Fibroblast of skin of right biceps (primary cell): ENCODE results near the gene TBC1D14.

Experiments
- DNase-seq: peaks from one replicate; pipeline ENCODE4 v3.0.0-alpha.2; 2013

The TBC1D14 gene

GRCh38 chr4:7005571-7005970, 95.9 kb downstream of the TBC1D14 start:
- DNase-seq: no peak

GRCh38 chr4:7006411-7006810, 96.8 kb downstream of the TBC1D14 start:
- no peak for DNase-seq

- DNase-seq: no peak
These were observed 97.7 kb downstream of the TBC1D14 start for GRCh38 chr4:7007142-7007907.

- no peak for DNase-seq
These were observed 98.3 kb downstream of the TBC1D14 start for GRCh38 chr4:7007944-7008343.

GRCh38 chr4:7009564-7009963, 99.9 kb downstream of the TBC1D14 start:
- no peak for DNase-seq

- DNase-seq: no peak
These were observed 103.5 kb downstream of the TBC1D14 start for GRCh38 chr4:7013175-7013574.

DNA sequence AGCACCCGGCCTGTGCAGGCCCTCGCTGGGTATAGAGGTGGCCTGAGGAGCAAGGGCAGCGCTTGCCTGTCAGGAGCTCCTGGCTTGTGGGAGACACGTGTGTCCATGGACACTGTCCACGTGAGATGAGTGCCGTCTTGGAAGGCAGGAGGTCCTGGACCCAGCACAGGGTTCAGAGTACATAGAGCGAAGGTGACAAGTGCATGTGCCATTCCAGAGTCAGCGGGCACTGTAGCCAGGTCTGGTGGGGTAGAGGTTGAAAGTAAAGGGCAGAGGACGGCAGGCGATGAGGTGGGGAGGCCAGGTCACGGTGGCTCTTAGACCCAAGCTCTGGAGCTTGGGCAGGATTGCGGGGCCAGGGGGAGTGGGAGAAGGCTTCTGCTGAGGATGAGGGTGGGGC, 105.2 kb downstream of the TBC1D14 start:
- DNase-seq: no peak

DNA sequence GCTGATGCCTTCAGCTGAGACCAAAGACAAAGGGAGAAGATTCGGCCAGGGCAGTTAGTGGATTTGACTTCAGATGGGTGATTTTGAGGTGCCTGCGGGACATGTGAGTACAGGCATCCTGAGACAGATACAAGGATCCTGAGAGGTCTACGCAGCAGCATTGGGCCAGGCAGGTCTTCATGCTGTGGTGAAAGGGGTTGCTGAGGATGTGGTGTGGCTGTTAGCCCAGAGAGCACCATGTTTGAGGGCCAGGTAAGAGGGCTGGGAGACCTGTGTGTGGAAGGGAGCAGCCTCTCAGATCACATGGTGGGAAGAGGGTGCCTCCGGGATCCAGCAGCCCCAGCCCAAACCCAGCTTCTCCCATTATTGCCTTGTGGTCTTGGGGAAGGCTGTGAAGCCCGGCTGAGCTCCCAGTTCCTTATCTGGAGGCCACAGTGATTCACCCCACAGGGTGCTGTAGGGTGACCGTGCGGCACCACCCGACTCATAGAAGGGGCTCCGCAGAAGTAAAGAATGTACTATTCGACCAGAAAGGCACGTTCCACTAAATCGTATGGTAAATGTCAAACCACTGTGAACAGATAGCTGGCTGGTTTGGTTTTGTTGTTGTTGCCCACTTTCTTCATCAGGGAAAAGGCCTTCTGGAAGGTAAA, 105.9 kb downstream of the TBC1D14 start:
- DNase-seq: no peak

DNA sequence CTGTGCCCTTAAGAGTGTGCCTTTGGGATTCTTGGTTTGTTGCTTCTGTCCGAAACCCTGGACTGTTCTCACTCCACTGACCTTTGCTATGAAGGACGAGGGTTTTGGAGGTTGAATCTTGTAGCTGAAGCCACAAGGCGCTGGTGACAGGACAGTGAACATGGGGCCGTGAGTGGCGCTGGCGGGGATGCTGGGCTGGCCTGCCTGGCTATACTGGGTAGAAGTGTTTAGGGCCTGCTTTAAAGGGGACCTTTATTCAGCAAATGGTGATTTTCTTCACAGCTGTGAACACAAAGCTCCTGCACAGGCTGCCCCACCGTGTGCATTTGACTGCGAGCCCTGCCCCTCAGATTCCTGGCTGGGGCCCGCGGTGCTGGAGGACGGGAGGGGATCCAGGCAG, 106.5 kb downstream of the TBC1D14 start:
- DNase-seq: no peak

- no peak for DNase-seq
These were observed 106.9 kb downstream of the TBC1D14 start for GRCh38 chr4:7016512-7016911.

GRCh38 chr4:7017446-7018048, 107.9 kb downstream of the TBC1D14 start:
- DNase-seq: no peak

DNA sequence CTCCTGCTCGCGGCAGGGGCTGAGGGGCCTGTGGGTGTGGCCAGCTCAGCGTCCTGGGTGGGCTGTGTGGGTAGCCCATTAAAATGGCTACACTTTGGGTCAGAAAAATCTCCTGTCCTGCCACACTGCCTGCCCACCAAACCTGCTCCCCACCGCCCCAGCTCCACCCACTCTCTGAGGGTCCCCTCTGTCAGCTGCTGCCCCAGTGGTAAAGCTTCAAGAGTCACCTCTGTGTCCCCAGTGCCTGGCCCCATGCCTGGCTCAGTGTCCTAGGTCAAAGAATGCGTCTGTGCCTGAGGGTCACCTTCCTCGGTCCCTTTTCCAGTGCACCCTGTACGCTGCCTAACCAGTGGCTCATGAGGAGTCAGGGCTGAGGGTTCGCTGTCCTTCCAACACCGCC, 108.7 kb downstream of the TBC1D14 start:
- no peak for DNase-seq

DNA sequence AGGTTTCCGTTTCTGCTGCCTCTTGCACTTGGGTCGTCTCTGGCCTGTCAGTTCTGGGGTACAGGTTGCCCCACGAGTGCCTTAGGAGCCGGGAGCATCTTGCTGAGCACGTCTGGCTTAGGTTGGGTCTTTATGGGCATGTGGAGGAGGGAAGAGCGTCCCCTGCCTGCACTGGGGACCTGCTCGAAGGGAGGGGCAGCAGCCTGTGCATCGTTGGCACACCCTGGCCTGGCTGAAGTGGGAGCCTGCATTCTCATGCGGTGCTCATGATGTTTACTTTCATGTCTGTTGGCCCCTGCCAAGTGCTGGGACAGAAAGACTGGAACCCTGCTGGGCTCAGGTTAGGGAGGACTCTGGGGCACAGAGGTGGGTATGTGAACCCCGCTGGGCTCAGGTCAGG, 109.7 kb downstream of the TBC1D14 start:
- DNase-seq: no peak

DNA sequence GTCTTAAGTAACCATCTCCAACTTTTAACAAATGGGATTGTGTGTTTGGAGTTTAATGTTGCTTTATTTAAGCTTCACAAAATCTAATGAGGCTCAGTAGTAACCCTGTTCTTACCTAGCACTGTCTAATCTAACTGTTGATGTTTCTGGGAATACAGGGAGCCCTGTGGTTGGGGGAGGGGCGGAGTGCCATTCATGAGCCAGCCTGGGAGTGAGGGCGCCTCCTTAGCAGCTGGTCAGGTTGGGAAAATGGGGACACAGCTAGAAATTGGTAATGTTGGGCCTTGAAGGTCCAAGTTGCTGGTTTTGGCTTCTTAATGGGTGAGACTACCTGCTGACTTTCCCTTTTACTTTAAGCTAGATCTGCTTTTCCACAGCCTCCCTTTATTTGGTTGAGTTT, 110.7 kb downstream of the TBC1D14 start:
- no peak for DNase-seq

DNA sequence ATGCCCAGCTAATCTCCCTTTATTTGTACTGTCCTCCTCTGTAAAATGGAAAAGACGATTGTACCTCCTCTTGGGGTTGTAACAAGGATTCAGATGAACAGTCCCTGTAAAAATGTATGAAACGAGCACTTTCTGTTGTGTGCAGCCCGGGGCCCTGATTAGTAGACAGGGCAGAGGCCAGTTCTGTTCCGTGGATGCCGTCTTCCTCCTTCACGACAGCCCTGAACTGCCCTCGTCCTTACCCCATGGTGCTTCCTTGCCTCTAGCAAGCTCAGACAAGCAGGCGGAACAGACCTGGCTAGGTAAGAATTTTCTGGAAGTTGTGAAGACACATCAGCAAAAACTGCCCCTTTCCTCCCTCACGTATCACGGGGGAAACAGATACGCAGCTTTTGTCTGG, 111.2 kb downstream of the TBC1D14 start:
- DNase-seq: no peak

- no peak for DNase-seq
These were observed 111.7 kb downstream of the TBC1D14 start for GRCh38 chr4:7021355-7021754.

DNA sequence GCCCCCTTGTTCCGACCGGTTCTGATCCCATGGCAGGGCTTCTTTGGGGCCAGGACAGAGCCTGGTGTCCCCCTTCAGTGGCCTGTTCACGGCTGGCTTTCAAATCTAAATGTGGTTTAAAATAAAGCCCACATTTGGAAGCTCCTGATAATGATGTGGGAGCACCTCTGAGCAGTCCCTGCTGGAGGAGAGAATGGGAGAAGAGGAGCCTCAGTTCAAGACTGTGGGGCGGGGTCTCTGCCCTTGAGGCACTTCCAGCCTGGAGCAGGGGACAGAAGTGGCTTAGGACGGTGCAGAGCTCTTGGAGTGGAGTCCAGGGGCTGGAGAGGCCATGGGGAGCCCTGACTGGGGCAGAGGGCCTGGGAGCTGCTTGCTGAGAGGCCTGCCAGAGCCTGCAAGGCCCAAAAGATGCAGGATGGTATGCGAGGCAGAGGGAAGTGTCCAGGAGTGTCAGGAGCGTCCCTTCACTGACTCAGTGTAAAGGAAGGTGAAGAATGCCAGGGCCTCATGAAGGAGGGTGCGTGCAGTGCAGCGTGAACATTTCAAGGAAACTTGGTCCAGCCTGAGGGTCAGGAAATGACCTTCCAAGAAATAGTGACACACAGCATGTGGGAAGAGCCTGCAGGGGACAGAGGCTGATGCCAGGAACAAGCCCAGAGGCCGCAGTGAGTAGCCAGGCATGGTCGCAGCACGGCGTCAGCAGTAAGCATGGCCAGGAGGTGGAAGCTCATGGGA, 112.5 kb downstream of the TBC1D14 start:
- peak; percentile 75 for DNase-seq

- DNase-seq: no peak
These were observed 113.9 kb downstream of the TBC1D14 start for GRCh38 chr4:7023486-7023885.

GRCh38 chr4:7023901-7024300, 114.3 kb downstream of the TBC1D14 start:
- DNase-seq: no peak

- DNase-seq: no peak
These were observed 114.8 kb downstream of the TBC1D14 start for GRCh38 chr4:7024336-7024890.

DNA sequence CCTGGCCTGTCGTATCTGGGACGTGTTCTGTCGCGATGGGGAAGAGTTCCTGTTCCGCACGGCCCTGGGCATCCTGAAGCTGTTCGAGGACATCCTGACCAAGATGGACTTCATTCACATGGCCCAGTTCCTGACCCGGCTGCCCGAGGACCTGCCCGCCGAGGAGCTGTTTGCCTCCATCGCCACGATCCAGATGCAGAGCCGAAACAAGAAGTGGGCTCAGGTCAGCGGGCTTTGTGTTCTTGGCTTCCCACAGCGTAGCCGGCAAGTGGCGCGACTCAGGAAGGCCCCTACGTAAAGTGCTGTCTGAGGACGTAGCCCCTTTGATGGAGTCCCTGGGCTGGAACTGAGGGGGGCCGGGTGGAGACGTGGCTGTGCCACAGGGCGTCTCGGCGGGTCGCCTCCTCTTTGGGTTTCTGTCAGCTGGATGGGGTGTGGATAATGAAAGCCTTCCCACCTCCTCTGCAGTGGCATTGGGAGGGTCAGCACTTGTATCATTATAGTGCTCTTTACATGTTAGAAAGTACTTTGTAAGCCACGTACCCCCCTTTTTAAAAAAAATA, 115.5 kb downstream of the TBC1D14 start:
- no peak for DNase-seq

- DNase-seq: no peak
These were observed 116.5 kb downstream of the TBC1D14 start for GRCh38 chr4:7026107-7026506.

GRCh38 chr4:7027284-7027683, 117.7 kb downstream of the TBC1D14 start:
- no peak for DNase-seq
